CD4-positive, alpha-beta T cell treated with Interleukin-2 at 100 ng/mL for 4 hours (primary cell): Measurements from ENCODE around the gene EHBP1L1.
A peak's percentile ranks its signal among the peaks of the same experiment; 100 is the strongest.
"Not testable (repeated sequence)": the region's sequence is repeated elsewhere in the genome, so short reads cannot be mapped to it uniquely, and the experiment has no call there.

ENCODE experiments used
- DNase-seq: peaks from one replicate; pipeline ENCODE4 v3.0.0-alpha.2; 2020; ENCODE audit warnings: low spot score

EHBP1L1 gene

DNA sequence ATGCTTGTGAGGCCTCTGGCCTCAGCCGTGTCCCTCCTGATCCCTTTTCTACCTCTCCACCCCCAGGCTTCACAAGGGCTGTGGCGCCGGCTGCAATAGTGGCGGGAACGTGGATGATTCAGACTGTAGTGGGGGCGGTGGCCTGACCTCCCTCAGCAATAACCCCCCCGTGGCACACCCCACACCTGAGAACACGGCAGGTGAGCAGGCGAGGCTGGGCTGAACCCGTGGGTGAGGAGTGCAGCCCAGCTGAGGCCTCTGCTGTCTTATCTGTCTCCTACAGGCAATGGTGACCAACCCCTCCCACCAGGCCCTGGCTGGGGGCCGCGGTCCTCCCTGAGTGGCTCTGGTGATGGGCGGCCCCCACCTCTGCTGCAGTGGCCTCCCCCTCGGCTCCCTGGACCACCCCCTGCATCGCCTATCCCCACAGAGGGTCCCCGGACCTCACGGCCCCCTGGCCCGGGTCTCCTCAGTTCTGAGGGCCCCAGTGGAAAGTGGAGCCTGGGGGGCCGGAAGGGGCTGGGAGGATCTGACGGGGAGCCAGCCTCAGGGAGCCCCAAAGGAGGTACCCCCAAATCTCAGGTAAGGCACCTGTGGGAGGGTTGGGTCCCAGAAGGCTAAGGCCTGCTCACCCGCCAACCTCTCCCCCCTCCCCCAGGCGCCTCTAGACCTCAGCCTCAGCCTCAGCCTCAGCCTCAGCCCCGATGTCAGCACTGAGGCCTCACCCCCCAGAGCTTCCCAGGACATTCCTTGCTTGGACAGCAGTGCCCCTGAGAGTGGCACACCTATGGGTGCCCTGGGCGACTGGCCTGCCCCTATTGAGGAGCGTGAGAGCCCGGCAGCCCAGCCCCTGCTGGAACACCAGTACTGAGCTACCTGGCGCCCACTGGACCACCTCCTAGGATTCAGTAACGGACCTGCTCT, 60.5 kb downstream of the EHBP1L1 start:
- DNase-seq = no peak

DNA sequence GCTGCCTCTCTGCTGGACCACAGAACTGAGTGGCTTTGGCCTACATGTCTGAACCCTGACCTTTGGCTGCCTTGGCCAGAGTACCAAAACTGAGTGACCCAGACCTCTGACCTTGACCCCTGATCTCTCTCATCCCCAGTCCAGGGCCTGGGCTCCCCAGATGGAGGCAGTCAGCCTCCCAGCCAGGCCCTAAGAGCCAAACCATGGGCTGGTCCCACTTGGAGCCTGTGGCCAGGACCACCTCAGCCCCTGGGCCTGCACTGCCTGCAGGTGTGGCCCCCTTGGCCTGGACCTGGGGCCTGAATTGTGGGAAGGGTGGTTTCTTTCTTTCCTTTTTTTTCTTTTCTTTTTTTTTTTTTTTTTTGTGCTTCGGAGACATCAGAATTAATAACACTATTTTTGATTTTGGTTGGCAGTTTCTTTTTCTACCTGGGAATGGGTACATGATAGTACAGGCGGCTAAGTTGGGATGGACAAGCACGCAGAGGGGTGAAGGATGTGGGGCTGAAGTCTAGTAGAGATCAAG, 61.2 kb downstream of the EHBP1L1 start:
- DNase-seq = no peak

DNA sequence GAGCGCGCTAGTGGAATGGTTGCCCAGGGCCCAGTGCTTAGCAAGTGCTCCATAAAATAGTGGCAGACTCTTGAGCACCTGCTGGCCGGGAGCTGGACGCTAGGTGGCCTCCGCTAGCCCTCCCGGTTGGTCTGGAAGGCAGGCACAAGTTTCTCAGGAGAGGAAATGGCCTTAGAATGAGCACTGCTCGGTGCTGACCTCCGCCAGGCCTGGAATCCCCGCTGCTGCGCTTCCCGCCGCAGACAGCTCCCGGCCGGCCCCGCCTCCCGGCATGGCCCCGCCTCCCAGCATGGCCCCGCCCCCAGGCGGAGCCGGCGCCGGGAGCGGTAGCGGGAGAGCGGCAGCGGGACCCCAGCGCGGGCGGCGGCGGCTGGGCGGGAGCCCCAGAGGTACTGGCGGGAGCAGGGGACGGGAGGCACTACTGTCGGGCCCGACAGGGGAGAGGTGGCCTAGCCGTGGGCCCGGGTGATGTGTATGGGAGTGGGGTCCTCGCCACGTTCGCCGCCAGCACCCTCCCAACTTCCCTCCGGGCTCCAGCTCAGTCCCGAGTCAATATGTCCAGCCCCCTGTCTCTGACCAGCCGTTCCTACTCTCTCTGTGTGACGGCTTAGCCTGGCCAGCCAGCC, 62.1 kb downstream of the EHBP1L1 start, which contains the start of gene SIPA1:
TSS of gene SIPA1 (plus strand) at position 308 of the 626 bp plus-strand sequence. CDS start 2,821 bp downstream, outside the sequence.
- peak; percentile 64 for DNase-seq

DNA sequence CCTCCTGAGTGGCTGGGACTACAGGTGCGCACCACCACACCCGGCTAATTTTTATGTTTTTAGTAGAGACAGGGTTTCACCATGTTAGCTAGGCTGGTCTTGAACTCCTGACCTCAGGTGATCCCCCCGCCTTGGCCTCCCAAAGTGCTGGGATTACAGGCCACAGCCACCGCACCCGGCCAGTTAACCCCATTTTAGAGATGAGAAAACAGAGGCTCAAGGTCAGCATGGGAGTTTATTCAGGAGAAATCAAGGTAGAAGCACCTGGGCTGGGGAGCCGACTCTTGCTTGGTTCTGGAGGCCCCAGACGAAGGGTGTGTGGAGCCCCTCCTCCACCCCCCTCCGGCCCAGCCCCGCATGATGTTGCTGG, 63.4 kb downstream of the EHBP1L1 start:
- not testable (repeated sequence) for DNase-seq

DNA sequence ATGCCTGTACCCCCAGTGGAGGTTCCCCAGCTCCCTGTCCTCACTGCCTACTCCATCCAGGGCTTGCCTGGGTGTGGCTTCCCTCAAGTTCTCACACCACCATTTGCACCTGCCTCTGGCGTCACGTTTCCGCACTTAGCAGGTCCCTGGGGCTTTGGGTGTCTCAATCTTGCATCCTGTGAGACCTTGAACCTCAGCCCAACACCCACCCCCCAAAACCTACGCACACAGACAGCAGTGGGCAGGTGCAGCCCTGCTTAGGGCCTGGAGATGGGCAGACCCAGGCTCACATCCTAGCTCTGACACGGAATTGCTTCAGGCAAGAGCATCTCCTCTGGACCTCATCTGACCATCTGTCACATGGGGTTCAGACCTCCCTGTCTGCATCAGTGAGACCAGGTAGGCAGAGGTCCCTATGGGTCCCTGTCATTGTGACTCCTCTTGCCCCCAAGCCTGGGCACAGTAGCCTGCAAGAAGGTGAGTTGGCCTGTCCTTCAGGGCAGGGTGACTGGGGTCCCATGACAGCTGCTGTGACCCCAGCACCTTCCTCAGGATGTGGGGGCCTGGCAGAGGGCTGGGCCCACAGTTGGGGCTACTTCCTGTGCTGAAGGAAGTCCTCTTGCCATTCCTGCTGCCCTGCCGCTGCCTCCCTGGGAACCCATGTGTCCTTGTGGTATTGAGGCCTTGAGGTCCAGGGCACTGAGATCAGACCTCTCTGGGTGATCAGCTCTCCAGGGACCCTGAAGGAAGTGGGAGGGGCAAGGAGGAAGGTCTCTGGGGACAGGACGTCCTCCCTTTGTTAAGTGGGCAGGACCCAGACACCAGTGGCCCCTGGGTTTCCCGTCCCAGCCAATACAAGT, 64.0 kb downstream of the EHBP1L1 start:
- peak; percentile 66 for DNase-seq

DNA sequence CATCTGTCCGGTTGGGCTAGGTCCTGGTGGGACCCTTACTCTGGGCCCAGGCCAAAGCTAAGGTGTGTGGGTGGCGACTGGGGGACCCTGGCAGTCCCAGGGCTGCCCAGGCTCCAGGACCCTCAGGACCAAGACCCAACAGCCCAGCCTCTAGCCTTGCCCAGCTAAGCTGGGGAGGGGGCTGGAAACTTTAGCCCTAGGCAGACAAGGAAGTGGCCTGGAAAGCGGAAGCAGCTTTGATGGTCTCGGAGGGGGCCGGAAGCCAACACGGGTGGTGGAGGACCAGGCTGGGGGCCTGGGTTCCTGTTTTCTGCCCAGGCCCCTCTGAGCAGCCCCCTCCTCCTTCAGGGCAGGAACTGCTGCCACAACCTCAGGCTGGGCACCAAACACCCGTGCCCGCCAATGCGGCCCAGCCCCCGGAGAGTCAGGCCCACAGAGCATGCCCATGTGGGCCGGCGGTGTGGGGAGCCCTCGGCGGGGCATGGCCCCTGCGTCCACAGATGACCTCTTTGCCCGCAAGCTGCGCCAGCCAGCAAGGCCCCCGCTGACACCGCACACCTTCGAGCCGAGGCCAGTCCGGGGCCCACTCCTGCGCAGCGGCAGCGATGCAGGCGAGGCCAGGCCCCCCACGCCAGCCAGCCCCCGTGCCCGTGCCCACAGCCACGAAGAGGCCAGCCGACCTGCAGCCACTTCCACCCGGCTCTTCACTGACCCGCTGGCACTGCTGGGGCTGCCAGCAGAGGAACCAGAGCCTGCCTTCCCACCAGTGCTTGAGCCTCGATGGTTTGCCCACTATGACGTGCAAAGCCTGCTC, 64.8 kb downstream of the EHBP1L1 start:
- peak; percentile 30 for DNase-seq

DNA sequence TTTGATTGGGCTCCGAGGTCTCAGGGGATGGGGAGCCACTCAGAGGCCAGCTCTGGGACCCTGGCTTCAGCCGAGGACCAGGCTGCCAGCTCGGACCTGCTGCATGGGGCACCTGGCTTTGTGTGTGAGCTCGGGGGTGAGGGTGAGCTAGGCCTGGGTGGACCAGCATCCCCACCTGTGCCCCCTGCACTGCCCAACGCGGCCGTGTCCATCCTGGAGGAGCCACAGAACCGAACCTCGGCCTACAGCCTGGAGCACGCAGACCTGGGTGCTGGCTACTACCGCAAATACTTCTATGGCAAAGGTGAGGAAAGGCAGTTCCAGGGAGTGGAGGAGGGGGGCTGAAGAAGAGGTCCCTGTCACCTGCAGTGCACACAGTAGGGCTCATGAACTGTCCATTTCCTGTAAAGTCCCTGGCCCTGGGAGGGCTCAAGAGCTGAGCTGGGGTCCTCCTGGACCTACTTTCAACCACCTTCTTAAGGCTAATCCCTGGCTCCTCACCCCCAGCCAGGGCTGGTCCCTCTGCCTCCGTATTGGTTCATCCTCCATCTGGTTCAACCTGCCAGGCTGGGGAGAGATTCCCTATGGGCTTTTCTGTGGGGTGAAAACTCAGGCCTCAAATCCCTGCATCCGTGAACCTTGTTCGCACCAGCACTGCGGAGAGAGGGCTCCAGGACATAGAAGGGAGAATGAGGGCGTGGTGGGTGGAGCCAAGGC, 65.6 kb downstream of the EHBP1L1 start:
- DNase-seq = no peak
